K562 (cell line): ENCODE results near the gene MRPL57. TPM values are rescaled to one million over a fixed set of nuclear protein-coding genes. Genes with fewer than 3 reads are reported as not detected.

ENCODE experiments used
- ATAC-seq: fragments of 200-7000 bp; cut with Tn5 transposase; 3 replicates; pipeline ENCODE4 v1.9.1; 2020; ENCODE audit warnings: moderate library complexity
- BruUV-seq: library from RNA; stranded (reverse); fragments of 400-500 nt; replicated peaks from 2 replicates; lab custom pipeline; 2021; lab: Mats Ljungman, UMichigan
- CTCF ChIA-PET: fragments of 300-600 bp; formaldehyde crosslinking; extraction: SDS; loops from one replicate; lab custom pipeline; 2021; ENCODE audit warnings: low intra/inter-chr PET ratio; lab: Yijun Ruan, JAX
- POLR2A ChIA-PET: fragments of 300-600, 350-650 bp; sonication (Branson Sonifier 250); formaldehyde crosslinking; extraction: SDS; loops from one replicate; lab custom pipeline; 2021; ENCODE audit warnings: antibody characterized with exemption, inconsistent platforms; lab: Yijun Ruan, JAX
- DNase-seq, 4 experiments: peaks; one replicate each; pipeline versions ENCODE4 v3.0.0 to v3.0.0-alpha.2; 2011 to 2018; ENCODE audit warnings: low spot score in 3 of 4, mixed read lengths in 3 of 4; ENCODE audit errors: extremely low read depth in 1 of 4
- FAIRE-seq: peaks from 2 replicates; lab custom pipeline; 2011; peaks lifted over from hg19 to GRCh38; lab: Jason Lieb, UNC
- H2AFZ ChIP-seq: 2 replicates; pipeline ENCODE4 v1.6.0; 2011; ENCODE audit warnings: low read depth, low read length, control low read depth, inconsistent platforms
- H3K27ac ChIP-seq: fragments of 200-600 bp; 3 replicates; pipeline ENCODE4 v1.8.0; 2011; ENCODE audit warnings: low read depth, mild to moderate bottlenecking, control low read depth, inconsistent platforms, low read length, moderate library complexity, mixed read lengths; ENCODE audit errors: extremely low read depth
- H3K27me3 ChIP-seq, 2 experiments: fragments of 300-600 bp in 1 of 2; 2 replicates in 1 of 2; 3 replicates in 1 of 2; pipeline versions ENCODE4 v1.6.0 to v1.8.0; 2011; ENCODE audit warnings: inconsistent platforms in 2 of 2, low read length in 2 of 2, mild to moderate bottlenecking in 1 of 2, mixed read lengths in 1 of 2, moderate library complexity in 1 of 2; ENCODE audit not compliant: control insufficient read depth in 2 of 2, insufficient read depth in 2 of 2
- H3K36me3 ChIP-seq: fragments of 300-600 bp; 3 replicates; pipeline ENCODE4 v1.8.0; 2011; ENCODE audit warnings: mild to moderate bottlenecking, low read length, inconsistent platforms; ENCODE audit not compliant: control insufficient read depth, insufficient read depth
- H3K4me1 ChIP-seq, 2 experiments: fragments of 200-600 bp in 1 of 2; replicated peaks in 1 of 2; 2 replicates in 1 of 2; 3 replicates in 1 of 2; pipeline versions ENCODE4 v1.5.1 to v1.8.0; 2011; ENCODE audit warnings: inconsistent platforms in 2 of 2, low read length in 2 of 2, mild to moderate bottlenecking in 1 of 2, mixed read lengths in 1 of 2, moderate library complexity in 1 of 2; ENCODE audit not compliant: control insufficient read depth in 2 of 2, insufficient read depth in 2 of 2
- H3K4me2 ChIP-seq: 2 replicates; pipeline ENCODE4 v1.6.1; 2011; ENCODE audit warnings: low read length, control low read depth, inconsistent platforms, mixed read lengths; ENCODE audit not compliant: insufficient read depth
- H3K4me3 ChIP-seq: fragments of 200-600 bp; sonication (generic), shearing (Covaris generic); 2 replicates; pipeline ENCODE4 v1.5.1; 2016; ENCODE audit warnings: control low read depth, inconsistent platforms
- H3K79me2 ChIP-seq: fragments of 200-600 bp; 3 replicates; pipeline ENCODE4 v1.8.0; 2011; ENCODE audit warnings: low read length, inconsistent platforms; ENCODE audit not compliant: control insufficient read depth, insufficient read depth
- H3K9ac ChIP-seq, 2 experiments: 2 replicates each; pipeline versions ENCODE4 v1.6.0 to v1.6.1; 2011; ENCODE audit warnings: low read depth in 2 of 2, low read length in 2 of 2, control low read depth in 1 of 2, inconsistent platforms in 1 of 2, mild to moderate bottlenecking in 1 of 2, mixed read lengths in 1 of 2; ENCODE audit not compliant: insufficient read depth in 1 of 2
- H3K9me1 ChIP-seq: one replicate; pipeline ENCODE4 v1.6.0; 2011; ENCODE audit warnings: inconsistent platforms, mild to moderate bottlenecking, low read length, moderate library complexity; ENCODE audit not compliant: control insufficient read depth, insufficient read depth
- H3K9me3 ChIP-seq: replicated peaks from 2 replicates; pipeline ENCODE4 v1.5.1; 2011; ENCODE audit warnings: low read depth, low read length, inconsistent platforms; ENCODE audit not compliant: control insufficient read depth, insufficient read depth
- H4K20me1 ChIP-seq: replicated peaks from 2 replicates; pipeline ENCODE4 v1.6.1; 2011; ENCODE audit warnings: low read length, inconsistent platforms, mixed read lengths; ENCODE audit not compliant: control insufficient read depth, insufficient read depth
- COPS2 ChIP-seq: fragments of 450-650 bp; conservative IDR thresholded peaks from 2 replicates; pipeline ENCODE4 v1.6.1; 2016; ENCODE audit warnings: mild to moderate bottlenecking, moderate library complexity
- ELF1 ChIP-seq: fragments of 200-800 bp; sonication (Bioruptor generic); IDR thresholded peaks from 2 replicates; pipeline ENCODE4 v1.6.1; 2016; ENCODE audit warnings: missing genetic modification characterization, missing compliant biosample characterization
- ESRRB ChIP-seq: fragments of 250-450 bp; sonication (Bioruptor Pico); IDR thresholded peaks from 2 replicates; pipeline ENCODE4 v1.5.0; 2020; ENCODE audit warnings: mild to moderate bottlenecking, moderate library complexity, borderline replicate concordance
- HOXB6 ChIP-seq: fragments of 250-450 bp; sonication (Bioruptor Pico); IDR thresholded peaks from 2 replicates; pipeline ENCODE4 v1.5.1; 2022; ENCODE audit warnings: mild to moderate bottlenecking, borderline replicate concordance
- L3MBTL2 ChIP-seq: fragments of 450-650 bp; IDR thresholded peaks from 2 replicates; pipeline ENCODE4 v1.6.1; 2016; ENCODE audit warnings: mild to moderate bottlenecking, moderate library complexity
- TGIF2 ChIP-seq: sonication (generic); formaldehyde crosslinking; IDR thresholded peaks from 2 replicates; pipeline ENCODE4 v1.8.1; 2022; ENCODE audit warnings: mild to moderate bottlenecking, missing genetic modification reagents, moderate library complexity
- YY1 ChIP-seq, 3 experiments: IDR thresholded peaks; 2 replicates each; pipeline ENCODE4 v1.6.1; 2011; ENCODE audit warnings: low read length in 2 of 3, mild to moderate bottlenecking in 2 of 3, moderate library complexity in 2 of 3, borderline replicate concordance in 1 of 3, control low read depth in 1 of 3, low read depth in 1 of 3; ENCODE audit not compliant: insufficient read depth in 3 of 3, insufficient replicate concordance in 2 of 3, control insufficient read depth in 1 of 3, insufficient read length in 1 of 3; ENCODE audit errors: extremely low read depth in 1 of 3
- ZNF717 ChIP-seq: fragments of 250-450 bp; sonication (Bioruptor Pico); IDR thresholded peaks from 2 replicates; pipeline ENCODE4 v1.5.0; 2021
- WGBS: fragments of 100-300 bp; shearing (Covaris generic); methylation state at CpG from one replicate; pipeline ENCODE4 v1.1.6; 2016; ENCODE audit warnings: low coverage, mixed read lengths; ENCODE audit not compliant: insufficient coverage; ENCODE audit errors: missing lambda C conversion rate; 5-methylcytosine and 5-hydroxymethylcytosine counted together
- in situ Hi-C: fragments of 300-500 bp; cut with MboI; formaldehyde crosslinking; loops from 4 replicates; pipeline ENCODE4 v1.15.0; 2018; ENCODE audit warnings: inconsistent platforms, mixed read lengths
- intact Hi-C: fragments of 100-400 bp; cut with micrococcal nuclease; formaldehyde crosslinking; loops from 2 replicates; pipeline ENCODE4 v1.14.2; 2022
- polyA plus RNA-seq, 8 experiments: library from polyadenylated mRNA; depleted of rRNA in 4 of 8; stranded (reverse) in 5 of 8; unstranded in 3 of 8; fragments of >200 nt; fragmentation: Nextera tagmentation in 2 of 8; fragmentation: Illumina TruSeq in 1 of 8; extraction: Ambion mirVana in 2 of 8; extraction: Trizol in 1 of 8; gene quantifications; 2 replicates each; pipeline versions ENCODE4 v1.2.1 to v1.2.3, GENCODE V29; 2011 to 2014; ENCODE audit warnings: inconsistent platforms in 1 of 8, missing spikeins in 1 of 8
- total RNA-seq, 7 experiments: library from RNA; depleted of rRNA in 6 of 7; stranded (reverse); fragments of >200 nt in 6 of 7; fragmentation: Illumina TruSeq in 2 of 7; extraction: Trizol in 2 of 7; gene quantifications; 2 replicates each; pipeline versions ENCODE4 v1.2.1 to v1.2.3, GENCODE V29; 2011 to 2021; ENCODE audit warnings: low replicate concordance in 1 of 7
- TF ChIP-seq, protein P1 (sequence below): fragments of 450-650 bp; IDR thresholded peaks from 2 replicates; pipeline ENCODE4 v1.6.1; 2016; ENCODE audit warnings: mild to moderate bottlenecking, moderate library complexity
- TF ChIP-seq, protein P2 (sequence below): sonication (generic); formaldehyde crosslinking; IDR thresholded peaks from 2 replicates; pipeline ENCODE4 v1.8.1; 2023; ENCODE audit warnings: mild to moderate bottlenecking, missing genetic modification reagents, moderate library complexity

MRPL57 gene
- total and polyA plus RNA-seq, 9 of the 15 experiments (the other 6 are each of a cell fraction or from before 2014, with no cell fraction given), result 6.5 to 40.4 (median 15.7) TPM

DNA sequence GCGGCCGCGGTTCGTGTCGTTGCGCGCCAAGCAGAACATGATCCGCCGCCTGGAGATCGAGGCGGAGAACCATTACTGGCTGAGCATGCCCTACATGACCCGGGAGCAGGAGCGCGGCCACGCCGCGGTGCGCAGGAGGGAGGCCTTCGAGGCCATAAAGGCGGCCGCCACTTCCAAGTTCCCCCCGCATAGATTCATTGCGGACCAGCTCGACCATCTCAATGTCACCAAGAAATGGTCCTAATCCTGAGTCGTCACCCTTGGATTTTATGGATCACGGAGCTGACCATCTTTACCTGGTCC is 475 bp downstream of the MRPL57 start:
- BruUV-seq, result TSS peak; percentile 87
- POLR2A ChIA-PET, result interaction anchor here (0.5 to 3.0 kb wide), 6 partner anchors 10 to 235 kb away, joined by 3 to 20 read pairs (median 4); partner anchors contain the start of gene LATS2
- H3K9me3 ChIP-seq, result no peaks in the 10 kb centered on the region
- TF ChIP-seq ELF1 (tag), result no peak
- no peak for TF ChIP-seq COPS2
- peak in 1 of 3 experiments; percentile 5 for TF ChIP-seq YY1 (IDR thresholded peaks at IDR 0.05; ENCODE audit: borderline replicate concordance in 1 of 3, control insufficient read depth in 1 of 3, extremely low read depth in 1 of 3, insufficient read depth in 3 of 3, insufficient read length in 1 of 3, insufficient replicate concordance in 2 of 3, low read depth in 1 of 3, low read length in 2 of 3)
- no peak for TF ChIP-seq TGIF2 (CRISPR knock-in tag)
- TF ChIP-seq, protein P1, sequence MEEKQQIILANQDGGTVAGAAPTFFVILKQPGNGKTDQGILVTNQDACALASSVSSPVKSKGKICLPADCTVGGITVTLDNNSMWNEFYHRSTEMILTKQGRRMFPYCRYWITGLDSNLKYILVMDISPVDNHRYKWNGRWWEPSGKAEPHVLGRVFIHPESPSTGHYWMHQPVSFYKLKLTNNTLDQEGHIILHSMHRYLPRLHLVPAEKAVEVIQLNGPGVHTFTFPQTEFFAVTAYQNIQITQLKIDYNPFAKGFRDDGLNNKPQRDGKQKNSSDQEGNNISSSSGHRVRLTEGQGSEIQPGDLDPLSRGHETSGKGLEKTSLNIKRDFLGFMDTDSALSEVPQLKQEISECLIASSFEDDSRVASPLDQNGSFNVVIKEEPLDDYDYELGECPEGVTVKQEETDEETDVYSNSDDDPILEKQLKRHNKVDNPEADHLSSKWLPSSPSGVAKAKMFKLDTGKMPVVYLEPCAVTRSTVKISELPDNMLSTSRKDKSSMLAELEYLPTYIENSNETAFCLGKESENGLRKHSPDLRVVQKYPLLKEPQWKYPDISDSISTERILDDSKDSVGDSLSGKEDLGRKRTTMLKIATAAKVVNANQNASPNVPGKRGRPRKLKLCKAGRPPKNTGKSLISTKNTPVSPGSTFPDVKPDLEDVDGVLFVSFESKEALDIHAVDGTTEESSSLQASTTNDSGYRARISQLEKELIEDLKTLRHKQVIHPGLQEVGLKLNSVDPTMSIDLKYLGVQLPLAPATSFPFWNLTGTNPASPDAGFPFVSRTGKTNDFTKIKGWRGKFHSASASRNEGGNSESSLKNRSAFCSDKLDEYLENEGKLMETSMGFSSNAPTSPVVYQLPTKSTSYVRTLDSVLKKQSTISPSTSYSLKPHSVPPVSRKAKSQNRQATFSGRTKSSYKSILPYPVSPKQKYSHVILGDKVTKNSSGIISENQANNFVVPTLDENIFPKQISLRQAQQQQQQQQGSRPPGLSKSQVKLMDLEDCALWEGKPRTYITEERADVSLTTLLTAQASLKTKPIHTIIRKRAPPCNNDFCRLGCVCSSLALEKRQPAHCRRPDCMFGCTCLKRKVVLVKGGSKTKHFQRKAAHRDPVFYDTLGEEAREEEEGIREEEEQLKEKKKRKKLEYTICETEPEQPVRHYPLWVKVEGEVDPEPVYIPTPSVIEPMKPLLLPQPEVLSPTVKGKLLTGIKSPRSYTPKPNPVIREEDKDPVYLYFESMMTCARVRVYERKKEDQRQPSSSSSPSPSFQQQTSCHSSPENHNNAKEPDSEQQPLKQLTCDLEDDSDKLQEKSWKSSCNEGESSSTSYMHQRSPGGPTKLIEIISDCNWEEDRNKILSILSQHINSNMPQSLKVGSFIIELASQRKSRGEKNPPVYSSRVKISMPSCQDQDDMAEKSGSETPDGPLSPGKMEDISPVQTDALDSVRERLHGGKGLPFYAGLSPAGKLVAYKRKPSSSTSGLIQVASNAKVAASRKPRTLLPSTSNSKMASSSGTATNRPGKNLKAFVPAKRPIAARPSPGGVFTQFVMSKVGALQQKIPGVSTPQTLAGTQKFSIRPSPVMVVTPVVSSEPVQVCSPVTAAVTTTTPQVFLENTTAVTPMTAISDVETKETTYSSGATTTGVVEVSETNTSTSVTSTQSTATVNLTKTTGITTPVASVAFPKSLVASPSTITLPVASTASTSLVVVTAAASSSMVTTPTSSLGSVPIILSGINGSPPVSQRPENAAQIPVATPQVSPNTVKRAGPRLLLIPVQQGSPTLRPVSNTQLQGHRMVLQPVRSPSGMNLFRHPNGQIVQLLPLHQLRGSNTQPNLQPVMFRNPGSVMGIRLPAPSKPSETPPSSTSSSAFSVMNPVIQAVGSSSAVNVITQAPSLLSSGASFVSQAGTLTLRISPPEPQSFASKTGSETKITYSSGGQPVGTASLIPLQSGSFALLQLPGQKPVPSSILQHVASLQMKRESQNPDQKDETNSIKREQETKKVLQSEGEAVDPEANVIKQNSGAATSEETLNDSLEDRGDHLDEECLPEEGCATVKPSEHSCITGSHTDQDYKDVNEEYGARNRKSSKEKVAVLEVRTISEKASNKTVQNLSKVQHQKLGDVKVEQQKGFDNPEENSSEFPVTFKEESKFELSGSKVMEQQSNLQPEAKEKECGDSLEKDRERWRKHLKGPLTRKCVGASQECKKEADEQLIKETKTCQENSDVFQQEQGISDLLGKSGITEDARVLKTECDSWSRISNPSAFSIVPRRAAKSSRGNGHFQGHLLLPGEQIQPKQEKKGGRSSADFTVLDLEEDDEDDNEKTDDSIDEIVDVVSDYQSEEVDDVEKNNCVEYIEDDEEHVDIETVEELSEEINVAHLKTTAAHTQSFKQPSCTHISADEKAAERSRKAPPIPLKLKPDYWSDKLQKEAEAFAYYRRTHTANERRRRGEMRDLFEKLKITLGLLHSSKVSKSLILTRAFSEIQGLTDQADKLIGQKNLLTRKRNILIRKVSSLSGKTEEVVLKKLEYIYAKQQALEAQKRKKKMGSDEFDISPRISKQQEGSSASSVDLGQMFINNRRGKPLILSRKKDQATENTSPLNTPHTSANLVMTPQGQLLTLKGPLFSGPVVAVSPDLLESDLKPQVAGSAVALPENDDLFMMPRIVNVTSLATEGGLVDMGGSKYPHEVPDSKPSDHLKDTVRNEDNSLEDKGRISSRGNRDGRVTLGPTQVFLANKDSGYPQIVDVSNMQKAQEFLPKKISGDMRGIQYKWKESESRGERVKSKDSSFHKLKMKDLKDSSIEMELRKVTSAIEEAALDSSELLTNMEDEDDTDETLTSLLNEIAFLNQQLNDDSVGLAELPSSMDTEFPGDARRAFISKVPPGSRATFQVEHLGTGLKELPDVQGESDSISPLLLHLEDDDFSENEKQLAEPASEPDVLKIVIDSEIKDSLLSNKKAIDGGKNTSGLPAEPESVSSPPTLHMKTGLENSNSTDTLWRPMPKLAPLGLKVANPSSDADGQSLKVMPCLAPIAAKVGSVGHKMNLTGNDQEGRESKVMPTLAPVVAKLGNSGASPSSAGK, result peak; percentile 96
- no peak for TF ChIP-seq ZNF717 (CRISPR knock-in tag)
- peak; percentile 87 for TF ChIP-seq L3MBTL2
- TF ChIP-seq ESRRB, result no peak
- TF ChIP-seq, protein P2, sequence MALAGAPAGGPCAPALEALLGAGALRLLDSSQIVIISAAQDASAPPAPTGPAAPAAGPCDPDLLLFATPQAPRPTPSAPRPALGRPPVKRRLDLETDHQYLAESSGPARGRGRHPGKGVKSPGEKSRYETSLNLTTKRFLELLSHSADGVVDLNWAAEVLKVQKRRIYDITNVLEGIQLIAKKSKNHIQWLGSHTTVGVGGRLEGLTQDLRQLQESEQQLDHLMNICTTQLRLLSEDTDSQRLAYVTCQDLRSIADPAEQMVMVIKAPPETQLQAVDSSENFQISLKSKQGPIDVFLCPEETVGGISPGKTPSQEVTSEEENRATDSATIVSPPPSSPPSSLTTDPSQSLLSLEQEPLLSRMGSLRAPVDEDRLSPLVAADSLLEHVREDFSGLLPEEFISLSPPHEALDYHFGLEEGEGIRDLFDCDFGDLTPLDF (CRISPR knock-in tag), result no peak
- no peak for TF ChIP-seq HOXB6 (CRISPR knock-in tag)

More for the DNA sequence above, 475 bp downstream of the MRPL57 start:
- Histone ChIP-seq H3K4me3 (peak overlapping the region; percentile 83), H3K36me3 (peaks cover 16% of the 10 kb centered on the region; the same call in 2 of the 3 replicates), H3K79me2 (peaks cover 58% of the 10 kb centered on the region), H3K9ac (peak overlapping the region; percentile 98), H2AFZ (peak overlapping the region; percentile 92), H4K20me1 (no peaks in the 10 kb centered on the region), H3K4me1 (peaks cover 6 to 8% of the 10 kb centered on the region in 2 experiments; a peak in 3 of 5 replicates), H3K27me3 (no peaks in the 10 kb centered on the region), H3K27ac (peak overlapping the region; percentile 94), H3K9me1 (no peaks in the 10 kb centered on the region), H3K4me2 (peak overlapping the region; percentile 91)
- FAIRE-seq (no peak), DNase-seq (no peak), ATAC-seq (peak; percentile 59)
- 0% methylated on average over 15 of the region's 26 CpGs for WGBS
- intact Hi-C loops, result no loop called here
- in situ Hi-C loops, result no loop called here
- CTCF ChIA-PET, result no interaction called here
